ENCODE results near the gene MIEF2. TPM values are rescaled to one million over a fixed set of nuclear protein-coding genes. Genes with fewer than 3 reads are reported as not detected.

Gene MIEF2
- total and polyA plus RNA-seq, 12 donors: 18.9 to 43.4 (median 31.4) TPM

DNA sequence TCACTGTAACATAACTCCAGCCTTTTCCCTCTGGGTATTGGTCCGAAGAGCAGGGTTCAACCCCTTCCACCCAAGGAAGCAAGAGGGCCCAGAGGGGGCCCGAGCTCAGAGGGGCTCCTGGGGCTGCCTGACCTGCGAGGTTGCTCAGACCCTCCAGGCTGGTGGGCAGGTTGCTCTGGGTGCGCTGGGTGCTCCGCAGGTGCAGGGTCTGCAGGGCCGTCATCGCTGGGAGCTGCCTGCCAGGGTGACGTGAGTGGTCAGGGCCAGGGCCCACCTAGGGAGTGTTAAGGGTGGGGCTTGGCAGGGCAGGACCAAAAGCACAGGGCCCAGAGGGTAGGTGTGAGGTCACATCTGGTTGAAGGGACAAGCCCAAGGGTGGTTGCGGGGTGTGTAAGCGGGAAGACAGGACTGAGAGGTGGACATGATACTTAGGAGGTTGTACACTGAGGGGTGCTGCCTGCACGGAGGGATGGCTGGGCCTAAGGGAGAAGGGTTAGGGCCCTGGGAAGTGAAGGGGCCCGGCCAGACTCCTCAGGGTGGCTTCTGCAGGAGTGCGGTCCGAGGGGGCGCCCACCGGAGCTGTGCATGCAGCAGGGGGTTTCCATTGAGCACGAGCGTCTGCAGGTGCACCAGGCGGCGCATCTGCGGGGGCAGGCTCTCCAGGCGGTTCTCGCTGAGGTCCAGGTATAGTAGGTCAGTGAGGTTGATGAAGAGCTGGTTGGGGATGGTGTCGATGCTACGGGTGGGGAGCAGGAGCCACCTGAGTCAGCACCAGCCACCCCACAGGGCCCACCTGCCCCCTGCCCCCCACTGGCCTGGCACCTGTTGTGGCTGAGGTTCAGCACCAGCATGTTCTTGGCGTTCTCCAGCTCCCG is 6.3 kb upstream of the MIEF2 start:
- no peak for TF ChIP-seq CTCF (IDR thresholded peaks at IDR 0.05)
- intact Hi-C loops (cut with DNase I): no loop called here
- DNase-seq: no peak
- WGBS, 2 donors: 90 to 92% methylated on average over 27 of the region's 27 CpGs
- Histone ChIP-seq H3K9me3 (no peaks in the 10 kb centered on the region), H3K4me3 (no peak overlapping the region), H3K27me3 (no peaks in the 10 kb centered on the region), H3K27ac (no peak overlapping the region), H3K36me3 (peaks cover 16 to 78% (median 65%) of the 10 kb centered on the region in 9 donors), H3K4me1 (peaks cover 10 to 30% (median 24%) of the 10 kb centered on the region in 9 donors)
- ATAC-seq: no peak

GRCh38 chr17:18254888-18255649 is 5.4 kb upstream of the MIEF2 start:
- H3K36me3 ChIP-seq: peaks cover 16 to 70% (median 60%) of the 10 kb centered on the region in 9 donors
- no peak for DNase-seq
- no peak overlapping the region for H3K4me3 ChIP-seq
- no peak overlapping the region for H3K27ac ChIP-seq
- H3K27me3 ChIP-seq: no peaks in the 10 kb centered on the region
- no peak for ATAC-seq
- no peak for TF ChIP-seq CTCF (IDR thresholded peaks at IDR 0.05)
- intact Hi-C loops (cut with DNase I): loop anchor here in 4 of 10 donors (5.0 kb wide), 2 partner anchors 38 to 57 kb away; partner anchors contain the start of gene TOP3A (in 1 of the 4)
- H3K4me1 ChIP-seq: peaks cover 10 to 36% (median 32%) of the 10 kb centered on the region in 9 donors
- no peaks in the 10 kb centered on the region for H3K9me3 ChIP-seq
- 98% methylated on average over 8 of the region's 8 CpGs for WGBS, 2 donors

DNA sequence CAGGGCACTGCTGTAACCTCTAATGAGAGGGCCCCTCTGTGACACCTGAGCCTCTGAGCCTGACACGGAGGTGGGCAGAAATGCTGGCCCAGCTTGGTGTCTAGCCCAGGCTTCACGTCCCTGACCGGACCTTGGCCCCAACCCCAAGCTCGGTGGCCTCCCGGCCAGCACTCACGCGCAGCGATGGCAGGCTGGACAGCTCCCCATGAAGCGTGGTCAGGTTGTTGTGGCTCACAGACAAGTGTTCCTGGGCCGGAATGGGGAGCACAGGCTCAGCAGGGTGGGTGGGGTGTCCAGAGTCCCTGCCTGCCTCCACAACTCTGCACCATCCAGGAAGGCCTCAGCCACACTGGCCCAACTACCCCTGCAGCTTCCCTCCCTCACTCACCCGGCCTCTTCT is 4.1 kb upstream of the MIEF2 start:
- Histone ChIP-seq H3K4me1 (peaks cover 11 to 43% (median 37%) of the 10 kb centered on the region in 9 donors), H3K9me3 (no peaks in the 10 kb centered on the region), H3K27ac (peak overlapping the region in 3 of 10 donors; percentile 99 to 100 (median 99)), H3K4me3 (peak overlapping the region in 3 of 10 donors; percentile 95 to 99 (median 96)), H3K36me3 (peaks cover 8 to 57% (median 48%) of the 10 kb centered on the region in 9 donors), H3K27me3 (no peaks in the 10 kb centered on the region)
- WGBS, 2 donors: 53 to 79% methylated on average over 11 of the region's 11 CpGs
- no peak for DNase-seq
- no peak for ATAC-seq
- intact Hi-C loops (cut with DNase I): loop anchor here in 4 of 10 donors (5.0 kb wide), 2 partner anchors 39 to 56 kb away; partner anchors contain the start of gene TOP3A (in 1 of the 4)
- no peak for TF ChIP-seq CTCF (IDR thresholded peaks at IDR 0.05)

DNA sequence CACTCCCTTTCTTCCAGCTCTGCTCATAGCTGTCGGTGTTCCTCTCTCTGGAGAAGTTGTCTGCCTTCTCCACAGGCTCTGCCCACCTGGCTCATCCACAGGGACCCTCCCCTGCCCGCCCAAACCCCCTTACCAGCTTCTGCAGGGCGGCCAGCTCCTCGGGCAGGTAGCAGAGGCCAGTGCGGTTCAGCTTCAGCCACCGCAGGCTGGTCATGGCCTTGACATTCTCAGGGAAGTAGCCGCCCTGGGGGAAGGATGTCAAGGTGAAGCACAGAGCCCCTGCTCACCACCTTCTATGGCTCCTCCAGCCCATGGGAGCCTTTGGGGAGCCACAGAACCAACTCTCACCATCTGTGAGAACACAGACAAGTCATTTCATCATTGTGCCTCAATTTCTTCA is 3.7 kb upstream of the MIEF2 start:
- no peak for TF ChIP-seq CTCF (IDR thresholded peaks at IDR 0.05)
- intact Hi-C loops (cut with DNase I): loop anchor here in 4 of 10 donors (5.0 kb wide), 2 partner anchors 39 to 56 kb away; partner anchors contain the start of gene TOP3A (in 1 of the 4)
- H3K27ac ChIP-seq: peak overlapping the region in 8 of 10 donors; percentile 95 to 100 (median 99)
- H3K36me3 ChIP-seq: peaks cover 8 to 53% (median 43%) of the 10 kb centered on the region in 9 donors
- peak overlapping the region in 9 of 10 donors; percentile 89 to 99 (median 96) for H3K4me3 ChIP-seq
- 83 to 84% methylated on average over 7 of the region's 7 CpGs for WGBS, 2 donors
- DNase-seq (no peak), ATAC-seq (no peak)
- no peaks in the 10 kb centered on the region for H3K9me3 ChIP-seq
- H3K4me1 ChIP-seq: peaks cover 16 to 47% (median 41%) of the 10 kb centered on the region in 9 donors
- H3K27me3 ChIP-seq: no peaks in the 10 kb centered on the region

Data from heart right ventricle (tissue), 16 donors.